GM23248 (cell line): ENCODE measurements around the gene SPAG7. TPM values are rescaled to one million over a fixed set of nuclear protein-coding genes. Genes with fewer than 3 reads are reported as not detected.

Experiments
- DNase-seq: peaks from one replicate; pipeline ENCODE4 v3.0.0-alpha.2; 2015
- H2AFZ ChIP-seq: fragments of 200-600 bp; sonication (generic); 2 replicates; pipeline ENCODE4 v1.6.1; 2016; ENCODE audit warnings: antibody characterized with exemption
- H3F3A ChIP-seq: fragments of 200-600 bp; sonication (generic); 2 replicates; pipeline ENCODE4 v1.6.1; 2016; ENCODE audit warnings: mild to moderate bottlenecking, antibody characterized with exemption, mixed run types; ENCODE audit not compliant: insufficient read depth
- H3K27ac ChIP-seq: fragments of 200-600 bp; sonication (generic); 2 replicates; pipeline ENCODE4 v1.5.1; 2016; ENCODE audit warnings: mild to moderate bottlenecking
- H3K27me3 ChIP-seq: fragments of 200-600 bp; sonication (generic); replicated peaks from 2 replicates; pipeline ENCODE4 v1.6.1; 2016; ENCODE audit warnings: mild to moderate bottlenecking; ENCODE audit not compliant: insufficient read depth
- H3K36me3 ChIP-seq: fragments of 200-600 bp; sonication (generic); 2 replicates; pipeline ENCODE4 v1.6.1; 2016; ENCODE audit warnings: low read depth, mild to moderate bottlenecking
- H3K4me1 ChIP-seq: fragments of 200-600 bp; sonication (generic); 2 replicates; pipeline ENCODE4 v1.6.1; 2016; ENCODE audit warnings: mild to moderate bottlenecking; ENCODE audit not compliant: insufficient read depth
- H3K4me2 ChIP-seq: fragments of 200-600 bp; sonication (generic); one replicate; pipeline ENCODE4 v1.6.1; 2016; ENCODE audit warnings: mild to moderate bottlenecking; ENCODE audit not compliant: unreplicated experiment
- H3K4me3 ChIP-seq: fragments of 200-600 bp; sonication (generic); 2 replicates; pipeline ENCODE4 v1.5.1; 2016; ENCODE audit warnings: mild to moderate bottlenecking
- H3K79me2 ChIP-seq: fragments of 200-600 bp; sonication (generic); 2 replicates; pipeline ENCODE4 v1.6.1; 2016; ENCODE audit warnings: mild to moderate bottlenecking; ENCODE audit not compliant: insufficient read depth
- H3K9ac ChIP-seq: fragments of 200-600 bp; sonication (generic); 2 replicates; pipeline ENCODE4 v1.6.1; 2016; ENCODE audit warnings: mild to moderate bottlenecking
- H3K9me2 ChIP-seq: fragments of 200-600 bp; sonication (generic); 2 replicates; pipeline ENCODE4 v1.6.1; 2016; ENCODE audit warnings: mixed run types, mild to moderate bottlenecking, moderate library complexity; ENCODE audit not compliant: insufficient read depth
- H3K9me3 ChIP-seq: fragments of 200-600 bp; sonication (generic); one replicate; pipeline ENCODE4 v1.6.1; 2017; ENCODE audit warnings: low read depth
- H4K20me1 ChIP-seq: fragments of 200-600 bp; sonication (generic); 2 replicates; pipeline ENCODE4 v1.6.0; 2016; ENCODE audit not compliant: insufficient read depth
- EZH2 ChIP-seq: fragments of 200-600 bp; sonication (generic); IDR thresholded peaks from 2 replicates; pipeline ENCODE4 v1.6.1; 2018; ENCODE audit warnings: antibody characterized with exemption, mild to moderate bottlenecking; ENCODE audit not compliant: insufficient read depth, poor library complexity, severe bottlenecking
- EZH2phosphoT487 ChIP-seq: fragments of 200-600 bp; sonication (generic); IDR thresholded peaks from 2 replicates; pipeline ENCODE4 v1.6.1; 2018; ENCODE audit warnings: antibody characterized with exemption, moderate library complexity, mild to moderate bottlenecking, low read depth; ENCODE audit not compliant: insufficient read depth
- WGBS, 2 experiments: methylation state at CpG; one replicate each; pipeline ENCODE4 v1.1.6; 2015 to 2017; ENCODE audit warnings: low lambda C conversion rate in 2 of 2, low coverage in 1 of 2; ENCODE audit errors: missing lambda C conversion rate in 2 of 2; 5-methylcytosine and 5-hydroxymethylcytosine counted together
- in situ Hi-C: fragments of 300-500 bp; cut with MboI; formaldehyde crosslinking; loops from 2 replicates; pipeline ENCODE4 v1.15.0; 2020
- polyA plus RNA-seq: library from polyadenylated mRNA; unstranded; fragments of >200 nt; fragmentation: Nextera tagmentation; extraction: Ambion mirVana; gene quantifications from 2 replicates; pipeline ENCODE4 v1.2.1, GENCODE V29; 2016
- total RNA-seq: library from RNA; depleted of rRNA; stranded (reverse); fragments of >200 nt; shearing (Covaris generic); gene quantifications from 2 replicates; pipeline ENCODE4 v1.2.3, GENCODE V29; 2014

Gene SPAG7
- total and polyA plus RNA-seq, 2 experiments from 2014 or later: 39.1 to 97.7 TPM

DNA sequence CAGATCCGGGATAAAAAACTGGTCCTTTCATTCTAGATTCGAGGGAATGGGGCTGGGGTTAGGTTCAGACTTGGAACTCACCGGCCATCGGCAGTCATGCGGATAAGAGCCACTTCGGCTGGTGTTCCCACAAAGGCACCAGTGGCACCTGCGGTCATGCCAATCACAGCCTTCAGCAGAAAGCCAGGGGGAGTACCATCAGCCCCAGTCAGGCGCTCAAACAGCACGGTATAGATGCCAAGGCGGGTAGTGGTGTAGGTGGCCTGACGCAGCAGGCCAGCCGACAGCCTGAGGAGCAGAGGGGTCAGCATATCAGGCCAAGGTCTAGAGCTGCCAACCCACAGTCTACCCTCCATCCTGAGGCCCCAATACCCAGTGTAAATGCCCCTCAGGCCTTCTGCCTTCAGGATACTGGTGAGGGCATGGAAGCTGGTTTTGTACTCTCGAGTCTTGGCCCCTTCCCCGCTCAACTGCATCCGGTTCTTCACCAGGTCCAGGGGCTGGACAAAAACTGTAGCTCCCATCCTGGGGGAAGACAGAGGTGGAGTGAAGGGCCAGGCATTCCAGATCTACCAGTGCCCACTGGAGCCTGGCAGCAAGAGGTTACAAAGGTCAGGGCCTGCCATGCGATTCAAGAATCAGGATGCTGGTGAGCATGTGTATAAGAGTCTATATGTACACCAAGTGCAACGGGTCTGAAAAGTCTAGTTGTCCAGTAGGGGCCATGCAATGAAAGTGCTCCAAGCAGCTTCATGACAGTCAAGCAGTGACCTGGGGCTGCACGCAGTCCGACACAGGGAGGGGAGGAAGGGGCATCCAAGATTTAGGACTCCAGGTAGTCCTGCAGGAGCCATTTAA is 28.7 kb downstream of the SPAG7 start:
- H2AFZ ChIP-seq: peak overlapping the region; percentile 81
- H3K9ac ChIP-seq: peak overlapping the region; percentile 94
- in situ Hi-C loops: no loop called here
- no peaks in the 10 kb centered on the region for H3K9me2 ChIP-seq
- TF ChIP-seq EZH2phosphoT487 (no peak), EZH2 (no peak)
- peak overlapping the region; percentile 94 for H3K4me3 ChIP-seq
- H3K9me3 ChIP-seq: no peaks in the 10 kb centered on the region
- H3K27me3 ChIP-seq: no peaks in the 10 kb centered on the region
- peaks cover 51% of the 10 kb centered on the region for H3K79me2 ChIP-seq
- no peak for DNase-seq
- WGBS, 2 experiments: 46 to 48% methylated on average over 19 of the region's 19 CpGs
- H3K4me1 ChIP-seq: peaks cover 14% of the 10 kb centered on the region; the same call in 1 of the 2 replicates
- H4K20me1 ChIP-seq: no peaks in the 10 kb centered on the region
- no peaks in the 10 kb centered on the region for H3K36me3 ChIP-seq
- peak overlapping the region; percentile 80 for H3K27ac ChIP-seq
- H3F3A ChIP-seq: peaks cover 31% of the 10 kb centered on the region
- peak overlapping the region; percentile 92 for H3K4me2 ChIP-seq

DNA sequence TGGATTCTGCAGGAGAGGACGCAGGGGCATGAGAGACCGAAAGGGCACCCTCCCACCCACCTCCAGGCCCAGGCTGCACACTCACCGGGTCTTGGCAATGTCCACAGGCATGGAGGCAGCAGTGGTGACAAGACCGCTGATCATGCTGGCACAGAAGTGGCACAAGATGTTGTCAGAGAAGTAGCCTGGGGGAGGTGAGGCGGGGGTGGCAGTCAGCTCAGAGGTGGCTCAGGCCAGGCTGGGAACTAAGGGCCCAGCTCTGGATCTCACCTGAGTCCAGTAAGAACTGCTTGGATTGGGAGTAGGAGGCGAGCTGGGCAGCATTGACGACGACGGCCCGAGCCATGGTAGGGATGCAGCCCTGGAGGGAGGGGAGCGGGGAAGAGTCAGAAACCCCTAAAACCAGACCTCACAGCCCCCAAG is 29.5 kb downstream of the SPAG7 start:
- no peak for TF ChIP-seq EZH2
- TF ChIP-seq EZH2phosphoT487: no peak
- Histone ChIP-seq H4K20me1 (no peaks in the 10 kb centered on the region), H3K4me1 (peaks cover 14% of the 10 kb centered on the region; the same call in 1 of the 2 replicates), H3K27me3 (no peaks in the 10 kb centered on the region), H3K27ac (no peak overlapping the region), H3K4me2 (no peak overlapping the region), H3F3A (peaks cover 23% of the 10 kb centered on the region), H3K9me2 (no peaks in the 10 kb centered on the region), H3K4me3 (peak overlapping the region; percentile 94; the same call in 1 of the 2 replicates), H3K36me3 (no peaks in the 10 kb centered on the region), H3K79me2 (peaks cover 43% of the 10 kb centered on the region), H3K9me3 (no peaks in the 10 kb centered on the region), H2AFZ (no peak overlapping the region), H3K9ac (peak overlapping the region; percentile 94)
- DNase-seq: no peak
- in situ Hi-C loops: no loop called here
- 80 to 81% methylated on average over 11 of the region's 11 CpGs for WGBS, 2 experiments

DNA sequence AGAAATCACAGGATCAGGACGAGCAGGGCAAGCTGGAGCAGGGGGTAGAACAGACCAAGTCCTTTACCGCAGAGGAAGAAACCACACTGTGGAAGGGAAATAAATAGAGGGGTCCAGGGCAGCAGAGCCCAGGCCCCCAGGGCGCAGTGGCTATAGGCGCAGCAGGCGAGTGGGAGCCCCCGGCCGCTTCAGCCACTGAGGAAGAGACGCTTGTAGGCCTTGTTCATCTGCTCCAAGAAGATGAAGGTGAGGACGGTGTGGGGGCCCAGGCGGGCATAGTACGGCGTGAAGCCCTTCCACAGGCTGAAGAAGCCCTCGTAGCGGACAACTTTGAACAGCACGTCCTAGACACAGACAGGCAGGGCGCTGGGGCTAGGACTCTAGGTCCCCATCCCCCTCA is 30.1 kb downstream of the SPAG7 start:
- H2AFZ ChIP-seq: no peak overlapping the region
- no peak overlapping the region for H3K4me3 ChIP-seq
- no peak for TF ChIP-seq EZH2phosphoT487
- no peak for TF ChIP-seq EZH2
- no peaks in the 10 kb centered on the region for H4K20me1 ChIP-seq
- H3K9ac ChIP-seq: no peak overlapping the region; the same call in 1 of the 2 replicates
- H3K4me1 ChIP-seq: peaks cover 14% of the 10 kb centered on the region; the same call in 1 of the 2 replicates
- H3K9me3 ChIP-seq: no peaks in the 10 kb centered on the region
- in situ Hi-C loops: no loop called here
- H3K27me3 ChIP-seq: no peaks in the 10 kb centered on the region
- H3F3A ChIP-seq: peaks cover 20% of the 10 kb centered on the region
- no peak overlapping the region for H3K4me2 ChIP-seq
- no peak for DNase-seq
- peaks cover 38% of the 10 kb centered on the region for H3K79me2 ChIP-seq
- no peaks in the 10 kb centered on the region for H3K36me3 ChIP-seq
- H3K9me2 ChIP-seq: no peaks in the 10 kb centered on the region
- H3K27ac ChIP-seq: no peak overlapping the region
- 96% methylated on average over 16 of the region's 16 CpGs for WGBS, 2 experiments

DNA sequence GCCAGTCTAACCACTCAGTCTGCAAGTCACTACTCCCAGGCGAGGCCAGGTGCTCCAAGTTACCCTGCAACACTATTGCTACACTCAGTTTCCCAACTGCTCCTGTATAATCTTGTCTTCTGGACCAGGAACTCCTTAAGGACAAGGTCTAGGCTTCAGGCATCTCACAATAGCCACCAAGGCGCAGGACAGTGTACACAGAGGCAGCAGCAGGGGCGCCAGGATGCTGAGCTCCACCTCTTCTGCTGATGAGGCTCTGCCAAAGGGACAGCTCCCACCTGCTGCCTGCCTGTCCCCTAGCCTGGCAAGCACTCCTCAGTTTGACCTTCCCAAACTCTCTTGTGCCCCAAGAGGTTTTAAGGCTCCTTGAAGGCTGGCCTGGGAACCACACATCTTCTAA is 31.2 kb downstream of the SPAG7 start:
- Histone ChIP-seq H3K4me2 (no peak overlapping the region), H3K79me2 (peaks cover 27% of the 10 kb centered on the region), H2AFZ (no peak overlapping the region), H3K36me3 (no peaks in the 10 kb centered on the region), H3K4me1 (peaks cover 7% of the 10 kb centered on the region; the same call in 1 of the 2 replicates), H3K27ac (no peak overlapping the region), H3K9me3 (no peaks in the 10 kb centered on the region), H3K9me2 (no peaks in the 10 kb centered on the region), H3K27me3 (no peaks in the 10 kb centered on the region), H4K20me1 (no peaks in the 10 kb centered on the region), H3K9ac (no peak overlapping the region), H3K4me3 (no peak overlapping the region), H3F3A (peaks cover 11% of the 10 kb centered on the region)
- WGBS, 2 experiments: 96 to 98% methylated on average over 3 of the region's 3 CpGs
- no peak for TF ChIP-seq EZH2phosphoT487
- no peak for TF ChIP-seq EZH2
- in situ Hi-C loops: no loop called here
- no peak for DNase-seq
